Activated B cell treated with CpG ODN at 0.5 μM for 24 hours (primary cell): Measurements from ENCODE around the gene PMEL. TPM values are rescaled to one million over a fixed set of nuclear protein-coding genes. Genes with fewer than 3 reads are reported as not detected.
A peak's percentile ranks its signal among the peaks of the same experiment; 100 is the strongest.

Source experiments
- ATAC-seq: fragments of 200-7000 bp; cut with Tn5 transposase; one replicate; pipeline ENCODE4 v1.10.0; 2021; ENCODE audit warnings: low read depth, mild to moderate bottlenecking, moderate library complexity
- CTCF ChIA-PET: fragments of 350-600 bp; sonication (Branson Sonifier 250); formaldehyde crosslinking; loops from one replicate; lab custom pipeline; 2021; ENCODE audit warnings: antibody characterized with exemption; lab: Charles Lee
- POLR2A ChIA-PET: fragments of 350-600 bp; sonication (Branson Sonifier 250); formaldehyde crosslinking; loops from one replicate; lab custom pipeline; 2021; ENCODE audit warnings: antibody characterized with exemption; lab: Charles Lee
- DNase-seq: peaks from one replicate; pipeline ENCODE4 v3.0.0; 2022
- H3K27ac Mint-ChIP-seq: one replicate; pipeline ENCODE4 v1.8.0; 2020; ENCODE audit warnings: mixed read lengths
- H3K27me3 Mint-ChIP-seq: one replicate; pipeline ENCODE4 v1.8.0; 2021; ENCODE audit warnings: mixed read lengths
- H3K36me3 Mint-ChIP-seq: one replicate; pipeline ENCODE4 v1.8.0; 2021; ENCODE audit warnings: low read depth, mixed read lengths
- H3K4me1 Mint-ChIP-seq: one replicate; pipeline ENCODE4 v1.8.0; 2021; ENCODE audit warnings: mixed read lengths
- H3K4me3 Mint-ChIP-seq: one replicate; pipeline ENCODE4 v1.8.0; 2020; ENCODE audit warnings: mild to moderate bottlenecking, mixed read lengths
- H3K9me3 Mint-ChIP-seq: one replicate; pipeline ENCODE4 v1.8.0; 2020; ENCODE audit warnings: mixed read lengths
- intact Hi-C: fragments of 100-400 bp; cut with micrococcal nuclease; formaldehyde crosslinking; loops from one replicate; pipeline ENCODE4 v1.15.1; 2024
- total RNA-seq: library from RNA; stranded (reverse); gene quantifications from 2 replicates; pipeline ENCODE4 v1.2.3, GENCODE V29; 2022
- TF ChIP-seq, protein P1 (sequence below): fragments of 200-600 bp; IDR thresholded peaks from one replicate; pipeline ENCODE4 v1.8.0; 2022; ENCODE audit warnings: antibody characterized with exemption, mild to moderate bottlenecking

Gene PMEL
- total RNA-seq, 1 donor from 2014 or later, result not detected

DNA sequence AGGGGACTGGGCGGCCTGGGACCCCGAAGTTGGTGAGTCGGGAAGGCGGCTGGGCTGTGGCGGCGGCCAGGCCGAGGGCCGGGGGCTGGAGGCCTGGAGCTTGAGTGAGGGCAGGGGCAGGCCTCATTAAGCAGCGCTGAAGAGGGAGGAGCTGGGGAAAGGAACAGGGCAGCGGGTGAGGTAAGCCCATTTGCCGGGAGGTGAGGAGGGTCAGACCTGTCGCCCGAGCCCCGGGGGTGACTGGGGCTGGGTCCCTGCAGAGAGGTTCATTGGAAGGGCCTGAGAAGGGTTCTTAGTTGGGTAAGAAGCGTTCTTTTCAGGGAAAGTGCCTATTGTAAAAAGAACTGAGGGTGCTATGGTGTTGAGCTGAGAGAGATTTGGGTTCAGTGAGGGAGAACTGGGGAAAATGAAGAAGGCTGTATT lies 8.5 kb upstream of the PMEL start:
- ChIA-PET POLR2A (interaction anchor here (0.5 to 3.0 kb wide), 37 partner anchors 8 to 1921 kb away, joined by 3 to 33 read pairs (median 6); partner anchors contain the start of genes BLOC1S1, DNAJC14, ESYT1 and HOXC4), CTCF (interaction anchor here (0.6 to 1.6 kb wide), 12 partner anchors 10 to 292 kb away, joined by 3 to 7 read pairs (median 3); partner anchors contain the start of genes MYL6, PYM1 and SUOX)
- DNase-seq (no peak), ATAC-seq (no peak)
- intact Hi-C loops, result loop anchor here (1.0 to 5.0 kb wide), 5 partner anchors 8 to 663 kb away; partner anchors contain the start of genes CDK2, DNAJC14, NABP2 and PMEL
- Mint-ChIP-seq H3K27ac (no peak overlapping the region), H3K4me1 (peaks cover 30% of the 10 kb centered on the region), H3K9me3 (no peaks in the 10 kb centered on the region), H3K36me3 (peaks cover 27% of the 10 kb centered on the region), H3K27me3 (no peaks in the 10 kb centered on the region), H3K4me3 (no peak overlapping the region)
- TF ChIP-seq, protein P1, sequence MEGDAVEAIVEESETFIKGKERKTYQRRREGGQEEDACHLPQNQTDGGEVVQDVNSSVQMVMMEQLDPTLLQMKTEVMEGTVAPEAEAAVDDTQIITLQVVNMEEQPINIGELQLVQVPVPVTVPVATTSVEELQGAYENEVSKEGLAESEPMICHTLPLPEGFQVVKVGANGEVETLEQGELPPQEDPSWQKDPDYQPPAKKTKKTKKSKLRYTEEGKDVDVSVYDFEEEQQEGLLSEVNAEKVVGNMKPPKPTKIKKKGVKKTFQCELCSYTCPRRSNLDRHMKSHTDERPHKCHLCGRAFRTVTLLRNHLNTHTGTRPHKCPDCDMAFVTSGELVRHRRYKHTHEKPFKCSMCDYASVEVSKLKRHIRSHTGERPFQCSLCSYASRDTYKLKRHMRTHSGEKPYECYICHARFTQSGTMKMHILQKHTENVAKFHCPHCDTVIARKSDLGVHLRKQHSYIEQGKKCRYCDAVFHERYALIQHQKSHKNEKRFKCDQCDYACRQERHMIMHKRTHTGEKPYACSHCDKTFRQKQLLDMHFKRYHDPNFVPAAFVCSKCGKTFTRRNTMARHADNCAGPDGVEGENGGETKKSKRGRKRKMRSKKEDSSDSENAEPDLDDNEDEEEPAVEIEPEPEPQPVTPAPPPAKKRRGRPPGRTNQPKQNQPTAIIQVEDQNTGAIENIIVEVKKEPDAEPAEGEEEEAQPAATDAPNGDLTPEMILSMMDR, result no peak

DNA sequence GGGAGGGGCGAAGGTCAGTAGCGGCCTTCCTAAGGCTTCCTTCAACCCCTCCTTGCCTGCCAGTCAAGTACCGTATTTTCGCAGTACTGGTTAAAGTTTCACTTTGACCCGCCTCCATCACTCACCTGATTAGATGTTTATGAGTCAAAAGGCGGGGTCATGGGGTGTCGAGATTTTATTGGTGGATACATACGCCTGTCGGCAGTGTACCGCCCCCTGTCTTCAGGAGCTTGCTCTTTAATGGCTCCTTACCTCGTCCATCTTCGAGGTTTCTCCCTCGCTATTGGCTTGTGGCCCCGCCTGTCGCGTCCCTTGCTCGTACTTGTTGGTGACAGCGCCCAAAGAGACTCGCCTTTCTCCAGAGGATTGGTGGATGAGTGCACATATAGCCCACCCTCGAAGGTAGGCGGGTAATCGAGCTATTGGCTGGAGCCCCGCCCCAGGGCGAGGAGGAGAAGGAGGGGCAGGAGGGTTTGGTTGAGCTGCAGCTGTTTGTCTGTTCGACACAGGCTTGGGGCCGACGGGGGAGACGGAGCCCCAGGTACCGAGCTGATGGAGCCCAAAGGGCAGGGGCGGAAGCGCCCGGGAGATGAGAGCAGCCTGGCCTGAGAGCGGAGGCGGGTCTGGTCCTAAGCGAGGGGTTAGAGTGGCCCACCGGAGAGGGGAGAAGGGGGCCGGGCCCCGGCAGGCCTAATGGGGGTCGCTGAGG lies 7.9 kb upstream of the PMEL start, which contains the start of gene RAB5B:
Gene RAB5B, plus strand, starts transcription at position 480 of the 709 bp plus-strand sequence. CDS start 12,883 bp downstream, outside the sequence.
- no peaks in the 10 kb centered on the region for H3K9me3 Mint-ChIP-seq
- intact Hi-C loops, result loop anchor here (1.0 to 5.0 kb wide), 14 partner anchors 7 to 664 kb away; partner anchors contain the start of genes CDK2, CS, DGKA and DNAJC14
- ATAC-seq (peak; percentile 87), DNase-seq (peak; percentile 83)
- H3K27me3 Mint-ChIP-seq, result no peaks in the 10 kb centered on the region
- no peak within 1 kb of the TSS for H3K27ac Mint-ChIP-seq
- H3K4me3 Mint-ChIP-seq, result no peak within 1 kb of the TSS
- H3K36me3 Mint-ChIP-seq, result peaks cover 21% of the 10 kb centered on the region
- CTCF ChIA-PET, result interaction anchor here (0.6 to 1.6 kb wide), 11 partner anchors 11 to 293 kb away, joined by 3 to 7 read pairs (median 3); partner anchors contain the start of genes MYL6, PYM1 and SUOX
- TF ChIP-seq, protein P1, result no peak
- POLR2A ChIA-PET, result interaction anchor here (0.5 to 3.0 kb wide), 39 partner anchors 9 to 1920 kb away, joined by 3 to 33 read pairs (median 6); partner anchors contain the start of genes BLOC1S1, DNAJC14, ESYT1 and HOXC4
- peaks cover 27% of the 10 kb centered on the region for H3K4me1 Mint-ChIP-seq

- no peak overlapping the region for H3K27ac Mint-ChIP-seq
- H3K4me3 Mint-ChIP-seq, result no peak overlapping the region
- no peaks in the 10 kb centered on the region for H3K27me3 Mint-ChIP-seq
- peaks cover 26% of the 10 kb centered on the region for H3K4me1 Mint-ChIP-seq
- ChIA-PET POLR2A (interaction anchor here (0.5 to 3.0 kb wide), 27 partner anchors 10 to 1920 kb away, joined by 3 to 33 read pairs (median 8); partner anchors contain the start of genes DNAJC14, ESYT1, HOXC4 and ORMDL2), CTCF (interaction anchor here (1.0 to 1.6 kb wide), 5 partner anchors 12 to 45 kb away, joined by 3 to 7 read pairs (median 4); partner anchors contain the start of genes PYM1 and SUOX)
- TF ChIP-seq, protein P1, result no peak
- DNase-seq (no peak), ATAC-seq (no peak)
- intact Hi-C loops, result loop anchor here (1.0 to 5.0 kb wide), 11 partner anchors 34 to 664 kb away; partner anchors contain the start of genes CS, DGKA, MYL6 and NABP2
- H3K36me3 Mint-ChIP-seq, result peaks cover 20% of the 10 kb centered on the region
- H3K9me3 Mint-ChIP-seq, result no peaks in the 10 kb centered on the region
Observed at GRCh38 chr12:55972911-55973598, 7.2 kb upstream of the PMEL start.

- ATAC-seq (no peak), DNase-seq (no peak)
- H3K27me3 Mint-ChIP-seq, result no peaks in the 10 kb centered on the region
- ChIA-PET POLR2A (no interaction called here), CTCF (no interaction called here)
- TF ChIP-seq, protein P1, result no peak
- no peaks in the 10 kb centered on the region for H3K9me3 Mint-ChIP-seq
- no peak overlapping the region for H3K4me3 Mint-ChIP-seq
- no peak overlapping the region for H3K27ac Mint-ChIP-seq
- intact Hi-C loops, result loop anchor here (2.0 to 5.0 kb wide), 3 partner anchors 146 to 665 kb away; partner anchors contain the start of genes NABP2, RNF41 and ZC3H10
- H3K4me1 Mint-ChIP-seq, result peaks cover 30% of the 10 kb centered on the region
- peaks cover 16% of the 10 kb centered on the region for H3K36me3 Mint-ChIP-seq
Observed at GRCh38 chr12:55972456-55972855, 6.6 kb upstream of the PMEL start.
